ENCODE data around the gene EN1. TPM values are rescaled to one million over a fixed set of nuclear protein-coding genes. Genes with fewer than 3 reads are reported as not detected.

EN1 gene
- total RNA-seq, 3 donors from 2014 or later: not detected

GRCh38 chr2:118816669-118817068 lies 30.8 kb downstream of the EN1 start:
- TF ChIP-seq CTCF (IDR thresholded peaks at IDR 0.05): no peak
- H3K4me1 ChIP-seq (ENCODE audit: low read depth): no peaks in the 10 kb centered on the region
- DNase-seq (no peak), ATAC-seq (no peak)
- H3K9me3 ChIP-seq: no peaks in the 10 kb centered on the region
- intact Hi-C loops (cut with DNase I, micrococcal nuclease): no loop called here
- H3K4me3 ChIP-seq: no peak overlapping the region
- no peaks in the 10 kb centered on the region for H3K36me3 ChIP-seq (ENCODE audit: low read depth)

DNA sequence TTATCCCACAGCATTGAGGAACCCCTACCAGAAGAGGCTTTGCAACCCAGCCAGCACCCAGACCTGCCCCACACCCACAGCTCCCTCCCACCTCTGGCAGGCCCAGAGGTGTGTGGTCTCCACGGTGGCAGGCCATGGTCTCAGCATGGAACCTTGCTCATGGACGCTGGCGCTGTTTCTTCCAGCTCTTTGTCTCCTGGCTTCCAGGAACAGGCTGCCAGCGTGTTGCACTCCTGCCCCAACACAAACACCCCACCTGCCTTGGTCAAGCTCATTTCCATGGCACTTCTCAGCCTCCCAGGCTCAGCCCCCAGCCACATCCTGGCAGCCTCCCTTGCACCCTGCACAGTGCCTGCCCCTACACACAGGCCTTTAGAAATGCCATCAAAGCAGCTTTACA lies 31.7 kb downstream of the EN1 start:
- no peaks in the 10 kb centered on the region for H3K9me3 ChIP-seq
- no peak for ATAC-seq
- H3K36me3 ChIP-seq (ENCODE audit: low read depth): no peaks in the 10 kb centered on the region
- no peaks in the 10 kb centered on the region for H3K4me1 ChIP-seq (ENCODE audit: low read depth)
- no peak for TF ChIP-seq CTCF (IDR thresholded peaks at IDR 0.05)
- intact Hi-C loops (cut with DNase I, micrococcal nuclease): no loop called here
- no peak overlapping the region for H3K4me3 ChIP-seq
- DNase-seq: no peak

GRCh38 chr2:118815314-118815713 lies 32.1 kb downstream of the EN1 start:
- Histone ChIP-seq H3K36me3 (ENCODE audit: low read depth) (no peaks in the 10 kb centered on the region), H3K4me1 (ENCODE audit: low read depth) (no peaks in the 10 kb centered on the region), H3K9me3 (no peaks in the 10 kb centered on the region), H3K4me3 (no peak overlapping the region)
- ATAC-seq (no peak), DNase-seq (no peak)
- no peak for TF ChIP-seq CTCF (IDR thresholded peaks at IDR 0.05)
- intact Hi-C loops (cut with DNase I, micrococcal nuclease): no loop called here

DNA sequence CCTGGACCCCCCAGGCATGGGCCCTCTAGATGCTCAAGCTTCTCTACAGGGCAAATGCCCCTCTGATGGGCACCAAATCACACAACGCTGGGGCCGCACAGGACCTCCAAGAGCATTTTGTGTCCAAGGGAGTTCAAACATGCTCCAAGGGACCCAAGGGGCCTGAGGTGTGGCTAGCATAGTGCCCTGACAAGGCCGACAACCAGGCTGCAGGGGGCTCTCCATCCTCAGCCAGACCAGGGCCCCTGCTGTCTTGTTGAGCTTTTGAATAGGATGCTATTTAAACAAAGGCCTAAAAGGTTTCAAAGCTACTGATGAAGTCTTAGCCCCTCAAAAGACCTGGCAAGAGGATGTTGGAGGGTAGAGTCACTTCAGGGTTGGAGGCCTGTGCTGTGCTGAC lies 33.1 kb downstream of the EN1 start:
- Histone ChIP-seq H3K36me3 (ENCODE audit: low read depth) (no peaks in the 10 kb centered on the region), H3K4me1 (ENCODE audit: low read depth) (no peaks in the 10 kb centered on the region), H3K9me3 (no peaks in the 10 kb centered on the region), H3K4me3 (no peak overlapping the region)
- intact Hi-C loops (cut with DNase I, micrococcal nuclease): no loop called here
- ATAC-seq (no peak), DNase-seq (no peak)
- TF ChIP-seq CTCF (IDR thresholded peaks at IDR 0.05): no peak

GRCh38 chr2:118813601-118814339 lies 33.7 kb downstream of the EN1 start:
- intact Hi-C loops (cut with DNase I, micrococcal nuclease): no loop called here
- no peaks in the 10 kb centered on the region for H3K9me3 ChIP-seq
- no peak for ATAC-seq
- no peak for TF ChIP-seq CTCF (IDR thresholded peaks at IDR 0.05)
- H3K4me3 ChIP-seq: no peak overlapping the region
- H3K36me3 ChIP-seq (ENCODE audit: low read depth): no peaks in the 10 kb centered on the region
- no peaks in the 10 kb centered on the region for H3K4me1 ChIP-seq (ENCODE audit: low read depth)
- DNase-seq: no peak

- intact Hi-C loops (cut with DNase I, micrococcal nuclease): no loop called here
- ATAC-seq (no peak), DNase-seq (no peak)
- Histone ChIP-seq H3K4me1 (ENCODE audit: low read depth) (peaks cover 2% of the 10 kb centered on the region), H3K9me3 (no peaks in the 10 kb centered on the region), H3K36me3 (ENCODE audit: low read depth) (no peaks in the 10 kb centered on the region), H3K4me3 (no peak overlapping the region)
- no peak for TF ChIP-seq CTCF (IDR thresholded peaks at IDR 0.05)
Measured at GRCh38 chr2:118813111-118813510, 34.3 kb downstream of the EN1 start.

All from mucosa of descending colon (tissue), 3 donors.